Measurements from ENCODE around the gene SOBP.

The SOBP gene

DNA sequence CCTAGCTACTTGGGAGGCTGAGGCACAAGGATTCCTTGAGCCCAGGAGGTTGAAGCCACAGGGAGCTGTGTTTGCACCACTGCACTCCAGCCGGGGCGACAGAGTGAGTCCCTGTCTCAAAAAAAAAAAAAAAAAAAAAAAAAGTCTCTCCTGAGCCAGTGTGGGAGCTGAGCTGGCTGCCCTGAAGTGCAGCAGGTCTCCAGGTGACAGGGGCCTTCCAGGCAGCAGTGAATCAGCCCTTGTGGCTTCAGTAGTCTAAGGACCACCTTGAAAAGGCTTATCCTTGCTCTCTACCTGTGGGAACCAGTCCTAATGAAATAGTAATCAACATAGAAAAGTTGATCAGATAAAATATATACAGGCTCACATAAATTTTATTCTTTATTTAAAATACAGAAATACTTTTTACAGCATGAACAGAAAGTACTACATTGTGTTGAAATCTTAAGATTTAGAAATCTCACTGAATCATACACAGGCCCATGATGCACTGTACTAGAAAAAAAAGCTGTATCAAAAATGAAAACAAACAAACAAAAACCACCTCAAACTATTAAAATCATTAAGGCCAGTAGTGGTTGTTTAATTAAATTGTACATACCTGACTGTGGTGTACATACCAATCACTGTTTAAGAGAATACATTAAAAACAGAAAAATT lies 205.3 kb downstream of the SOBP start:
- no peaks in the 10 kb centered on the region for H3K9me3 ChIP-seq (ENCODE audit: insufficient read depth, low read length, severe bottlenecking)
- H3K4me1 ChIP-seq (ENCODE audit: insufficient read depth, low read length), result no peaks in the 10 kb centered on the region
- no peak overlapping the region for H3K27ac ChIP-seq (ENCODE audit: low read length)
- H3K27me3 ChIP-seq (ENCODE audit: insufficient read depth, low read length, poor library complexity), result peaks cover 9% of the 10 kb centered on the region
- H3K4me2 ChIP-seq (ENCODE audit: insufficient read depth, low read length), result no peak overlapping the region
- DNase-seq (no peak), ATAC-seq (ENCODE audit: insufficient read depth, low read depth) (no peak)
- H3K79me2 ChIP-seq (ENCODE audit: insufficient read depth, low read length), result no peaks in the 10 kb centered on the region
- H3K9ac ChIP-seq (ENCODE audit: low read depth, low read length), result no peak overlapping the region
- no peaks in the 10 kb centered on the region for H3K36me3 ChIP-seq (ENCODE audit: insufficient read depth, low read length)
- H4K20me1 ChIP-seq (ENCODE audit: insufficient read depth, low read length), result no peaks in the 10 kb centered on the region
- TF ChIP-seq, protein P1, sequence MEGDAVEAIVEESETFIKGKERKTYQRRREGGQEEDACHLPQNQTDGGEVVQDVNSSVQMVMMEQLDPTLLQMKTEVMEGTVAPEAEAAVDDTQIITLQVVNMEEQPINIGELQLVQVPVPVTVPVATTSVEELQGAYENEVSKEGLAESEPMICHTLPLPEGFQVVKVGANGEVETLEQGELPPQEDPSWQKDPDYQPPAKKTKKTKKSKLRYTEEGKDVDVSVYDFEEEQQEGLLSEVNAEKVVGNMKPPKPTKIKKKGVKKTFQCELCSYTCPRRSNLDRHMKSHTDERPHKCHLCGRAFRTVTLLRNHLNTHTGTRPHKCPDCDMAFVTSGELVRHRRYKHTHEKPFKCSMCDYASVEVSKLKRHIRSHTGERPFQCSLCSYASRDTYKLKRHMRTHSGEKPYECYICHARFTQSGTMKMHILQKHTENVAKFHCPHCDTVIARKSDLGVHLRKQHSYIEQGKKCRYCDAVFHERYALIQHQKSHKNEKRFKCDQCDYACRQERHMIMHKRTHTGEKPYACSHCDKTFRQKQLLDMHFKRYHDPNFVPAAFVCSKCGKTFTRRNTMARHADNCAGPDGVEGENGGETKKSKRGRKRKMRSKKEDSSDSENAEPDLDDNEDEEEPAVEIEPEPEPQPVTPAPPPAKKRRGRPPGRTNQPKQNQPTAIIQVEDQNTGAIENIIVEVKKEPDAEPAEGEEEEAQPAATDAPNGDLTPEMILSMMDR (IDR thresholded peaks at IDR 0.05; ENCODE audit: borderline replicate concordance, extremely low read depth, low read length, poor library complexity, severe bottlenecking), result no peak
- no peak for TF ChIP-seq EZH2 (IDR thresholded peaks at IDR 0.05; ENCODE audit: borderline replicate concordance, low read depth, low read length, severe bottlenecking)
- H2AFZ ChIP-seq (ENCODE audit: low read depth, low read length), result no peak overlapping the region
- no peak overlapping the region for H3K4me3 ChIP-seq (ENCODE audit: low read depth in 1 of 2, low read length in 2 of 2)

DNA sequence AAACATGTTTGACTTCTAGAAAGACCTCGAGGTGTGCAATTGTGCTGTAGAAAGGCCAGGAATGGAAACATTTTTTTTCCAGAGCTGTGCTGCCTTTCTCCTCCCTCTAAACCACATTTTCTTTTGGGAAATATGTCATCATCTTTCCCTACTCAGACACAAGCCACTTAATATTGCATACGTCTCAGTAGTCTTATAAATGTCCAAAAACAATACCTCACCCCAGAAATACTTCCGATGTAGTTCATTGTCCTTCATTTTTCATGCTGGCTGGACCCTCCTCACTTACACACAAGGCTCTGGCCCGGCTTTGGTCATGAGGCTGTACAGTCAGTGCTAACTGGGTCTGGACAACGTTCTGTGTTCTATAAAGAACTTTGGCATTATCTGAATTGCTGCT lies 207.8 kb downstream of the SOBP start:
- no peaks in the 10 kb centered on the region for H3K9me3 ChIP-seq (ENCODE audit: insufficient read depth, low read length, severe bottlenecking)
- no peaks in the 10 kb centered on the region for H3K79me2 ChIP-seq (ENCODE audit: insufficient read depth, low read length)
- H3K27me3 ChIP-seq (ENCODE audit: insufficient read depth, low read length, poor library complexity), result peaks cover 9% of the 10 kb centered on the region
- no peaks in the 10 kb centered on the region for H4K20me1 ChIP-seq (ENCODE audit: insufficient read depth, low read length)
- no peaks in the 10 kb centered on the region for H3K36me3 ChIP-seq (ENCODE audit: insufficient read depth, low read length)
- TF ChIP-seq, protein P1 (IDR thresholded peaks at IDR 0.05; ENCODE audit: borderline replicate concordance, extremely low read depth, low read length, poor library complexity, severe bottlenecking), result no peak
- TF ChIP-seq EZH2 (IDR thresholded peaks at IDR 0.05; ENCODE audit: borderline replicate concordance, low read depth, low read length, severe bottlenecking), result no peak
- ATAC-seq (ENCODE audit: insufficient read depth, low read depth) (no peak), DNase-seq (no peak)
- H3K4me3 ChIP-seq (ENCODE audit: low read depth in 1 of 2, low read length in 2 of 2), result no peak overlapping the region
- no peak overlapping the region for H2AFZ ChIP-seq (ENCODE audit: low read depth, low read length)
- H3K9ac ChIP-seq (ENCODE audit: low read depth, low read length), result no peak overlapping the region
- no peak overlapping the region for H3K27ac ChIP-seq (ENCODE audit: low read length)
- no peak overlapping the region for H3K4me2 ChIP-seq (ENCODE audit: insufficient read depth, low read length)
- H3K4me1 ChIP-seq (ENCODE audit: insufficient read depth, low read length), result no peaks in the 10 kb centered on the region

DNA sequence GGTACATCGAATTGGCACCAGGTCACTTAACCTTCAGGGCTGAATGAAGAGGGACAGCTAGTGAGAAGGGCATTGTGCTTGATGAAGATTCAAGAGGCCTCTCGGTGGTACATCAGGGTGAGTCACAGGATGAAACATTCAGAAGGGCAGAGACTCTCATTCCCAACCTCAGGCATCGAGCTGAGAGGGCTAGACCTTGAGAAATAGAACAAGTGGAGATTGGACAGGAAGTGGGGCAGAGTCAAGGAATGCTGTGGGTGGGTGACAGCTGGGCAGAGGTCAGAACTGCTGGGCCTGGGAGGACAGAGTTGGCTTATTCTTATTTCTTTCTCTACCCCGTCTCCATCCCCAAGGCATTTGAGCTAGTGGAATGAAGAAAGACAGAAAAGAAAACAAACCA lies 208.2 kb downstream of the SOBP start:
- no peak for ATAC-seq (ENCODE audit: insufficient read depth, low read depth)
- H2AFZ ChIP-seq (ENCODE audit: low read depth, low read length), result no peak overlapping the region

More for the DNA sequence above, 208.2 kb downstream of the SOBP start:
- Histone ChIP-seq H3K27me3 (ENCODE audit: insufficient read depth, low read length, poor library complexity) (peaks cover 9% of the 10 kb centered on the region), H3K9me3 (ENCODE audit: insufficient read depth, low read length, severe bottlenecking) (no peaks in the 10 kb centered on the region), H3K9ac (ENCODE audit: low read depth, low read length) (no peak overlapping the region), H3K79me2 (ENCODE audit: insufficient read depth, low read length) (no peaks in the 10 kb centered on the region), H3K27ac (ENCODE audit: low read length) (no peak overlapping the region), H4K20me1 (ENCODE audit: insufficient read depth, low read length) (no peaks in the 10 kb centered on the region), H3K4me3 (ENCODE audit: low read depth in 1 of 2, low read length in 2 of 2) (no peak overlapping the region), H3K4me2 (ENCODE audit: insufficient read depth, low read length) (no peak overlapping the region), H3K4me1 (ENCODE audit: insufficient read depth, low read length) (no peaks in the 10 kb centered on the region), H3K36me3 (ENCODE audit: insufficient read depth, low read length) (no peaks in the 10 kb centered on the region)
- TF ChIP-seq EZH2 (IDR thresholded peaks at IDR 0.05; ENCODE audit: borderline replicate concordance, low read depth, low read length, severe bottlenecking), result no peak
- TF ChIP-seq, protein P1 (IDR thresholded peaks at IDR 0.05; ENCODE audit: borderline replicate concordance, extremely low read depth, low read length, poor library complexity, severe bottlenecking), result no peak
- no peak for DNase-seq
